Astrocyte of the hippocampus (primary cell): ENCODE data around the gene AXDND1.
A peak's percentile ranks its signal among the peaks of the same experiment; 100 is the strongest.
"Not testable (repeated sequence)": the region's sequence is repeated elsewhere in the genome, so short reads cannot be mapped to it uniquely, and the experiment has no call there.

Experiments used
- DNase-seq: peaks from one replicate; pipeline ENCODE4 v3.0.0; 2011; ENCODE audit warnings: low read depth, low spot score

The AXDND1 gene

GRCh38 chr1:179369751-179370341, 4.1 kb downstream of the AXDND1 start:
- peak; percentile 78 for DNase-seq

GRCh38 chr1:179372160-179372559, 6.4 kb downstream of the AXDND1 start:
- DNase-seq: no peak

- no peak for DNase-seq
Measured at GRCh38 chr1:179376223-179376622, 10.5 kb downstream of the AXDND1 start.

- DNase-seq: no peak
Measured at GRCh38 chr1:179380299-179380698, 14.5 kb downstream of the AXDND1 start.

GRCh38 chr1:179384027-179384426, 18.3 kb downstream of the AXDND1 start:
- no peak for DNase-seq

- DNase-seq: no peak
Measured at GRCh38 chr1:179385510-179385909, 19.7 kb downstream of the AXDND1 start.

GRCh38 chr1:179393721-179394120, 27.9 kb downstream of the AXDND1 start:
- no peak for DNase-seq

- DNase-seq: not testable (repeated sequence)
Measured at GRCh38 chr1:179399399-179399798, 33.6 kb downstream of the AXDND1 start.

- DNase-seq: not testable (repeated sequence)
Measured at GRCh38 chr1:179417760-179418159, 52.0 kb downstream of the AXDND1 start.

GRCh38 chr1:179418706-179419105, 52.9 kb downstream of the AXDND1 start:
- not testable (repeated sequence) for DNase-seq

GRCh38 chr1:179424610-179425009, 58.8 kb downstream of the AXDND1 start:
- DNase-seq: no peak

GRCh38 chr1:179425186-179425585, 59.4 kb downstream of the AXDND1 start:
- no peak for DNase-seq

GRCh38 chr1:179437171-179437570, 71.4 kb downstream of the AXDND1 start:
- DNase-seq: no peak

GRCh38 chr1:179439646-179440045, 73.9 kb downstream of the AXDND1 start:
- DNase-seq: not testable (repeated sequence)

- DNase-seq: not testable (repeated sequence)
Measured at GRCh38 chr1:179440301-179440700, 74.5 kb downstream of the AXDND1 start.

- DNase-seq: no peak
Measured at GRCh38 chr1:179440971-179441370, 75.2 kb downstream of the AXDND1 start.

GRCh38 chr1:179441501-179441900, 75.7 kb downstream of the AXDND1 start:
- no peak for DNase-seq

- DNase-seq: not testable (repeated sequence)
Measured at GRCh38 chr1:179442846-179443245, 77.1 kb downstream of the AXDND1 start.

- no peak for DNase-seq
Measured at GRCh38 chr1:179445593-179445992, 79.8 kb downstream of the AXDND1 start.

GRCh38 chr1:179447489-179447888, 81.7 kb downstream of the AXDND1 start:
- DNase-seq: no peak

GRCh38 chr1:179448437-179449149, 82.8 kb downstream of the AXDND1 start:
- DNase-seq: no peak

- DNase-seq: not testable (repeated sequence)
Measured at GRCh38 chr1:179459606-179460206, 93.9 kb downstream of the AXDND1 start.

GRCh38 chr1:179465661-179466060, 99.9 kb downstream of the AXDND1 start:
- not testable (repeated sequence) for DNase-seq
